HCT116 (cell line): ENCODE measurements around the gene FALEC. TPM values are rescaled to one million over a fixed set of nuclear protein-coding genes. Genes with fewer than 3 reads are reported as not detected.

ENCODE experiments used
- ATAC-seq: fragments of 200-7000 bp; cut with Tn5 transposase; 2 replicates; pipeline ENCODE4 v1.9.1; 2020; ENCODE audit warnings: mild to moderate bottlenecking, moderate library complexity
- BruUV-seq: library from RNA; stranded (reverse); fragments of 400-500 nt; replicated peaks from 2 replicates; lab custom pipeline; 2021; lab: Mats Ljungman, UMichigan
- CTCF ChIA-PET: fragments of 300-600 bp; sonication (Branson Sonifier 250); formaldehyde crosslinking; loops from one replicate; lab custom pipeline; 2021; ENCODE audit warnings: antibody characterized with exemption; lab: Charles Lee
- POLR2A ChIA-PET: fragments of 300-600, 350-600 bp; sonication (Branson Sonifier 250); formaldehyde crosslinking; loops from one replicate; lab custom pipeline; 2021; ENCODE audit warnings: antibody characterized with exemption; lab: Charles Lee
- RAD21 ChIA-PET, 2 experiments: fragments of 300-600 bp; sonication (Branson Sonifier 250); formaldehyde crosslinking; loops; one replicate each; lab custom pipeline; 2023; ENCODE audit warnings: low total read pairs in 2 of 2; ENCODE audit not compliant: uncharacterized antibody in 2 of 2, unreplicated experiment in 2 of 2, low non-redundant PET in 1 of 2; lab: Charles Lee
- DNase-seq: peaks from one replicate; pipeline ENCODE4 v3.0.0-alpha.2; 2010; ENCODE audit warnings: low read depth, low spot score
- H2AFZ ChIP-seq: fragments of 200-600 bp; shearing (Covaris generic), sonication (generic); 2 replicates; pipeline ENCODE4 v1.6.1; 2017; ENCODE audit warnings: low read depth, mixed run types, mixed read lengths, antibody characterized with exemption, low read length; ENCODE audit not compliant: poor library complexity, severe bottlenecking
- H3K27ac ChIP-seq: 2 replicates; pipeline ENCODE4 v1.5.1; 2012; ENCODE audit warnings: low read depth, low read length
- H3K27me3 ChIP-seq: fragments of 200-600 bp; sonication (generic); 2 replicates; pipeline ENCODE4 v1.6.1; 2016; ENCODE audit warnings: mixed run types, low read length, mixed read lengths; ENCODE audit not compliant: insufficient read depth
- H3K36me3 ChIP-seq, 2 experiments: fragments of 200-500 bp in 1 of 2; fragments of 200-600 bp in 1 of 2; sonication (Bioruptor generic) in 1 of 2; sonication (generic) in 1 of 2; 2 replicates each; pipeline versions ENCODE4 v1.5.1 to v1.6.1; 2014 to 2016; ENCODE audit warnings: low read length in 2 of 2, inconsistent platforms in 1 of 2, mixed read lengths in 1 of 2, mixed run types in 1 of 2; ENCODE audit not compliant: insufficient read depth in 2 of 2, control insufficient read depth in 1 of 2
- H3K4me1 ChIP-seq, 2 experiments: fragments of 200-600 bp in 1 of 2; sonication (generic) in 1 of 2; 2 replicates each; pipeline versions ENCODE4 v1.5.1 to v1.6.1; 2012 to 2017; ENCODE audit warnings: low read length in 2 of 2, inconsistent platforms in 1 of 2, mild to moderate bottlenecking in 1 of 2, mixed read lengths in 1 of 2, mixed run types in 1 of 2, moderate library complexity in 1 of 2; ENCODE audit not compliant: insufficient read depth in 2 of 2, control insufficient read depth in 1 of 2
- H3K4me2 ChIP-seq: fragments of 200-600 bp; sonication (generic); 2 replicates; pipeline ENCODE4 v1.6.1; 2017; ENCODE audit warnings: mixed run types, low read length, mixed read lengths
- H3K4me3 ChIP-seq, 2 experiments: fragments of 200-600 bp in 1 of 2; sonication (generic) in 1 of 2; replicated peaks in 1 of 2; 2 replicates each; pipeline ENCODE4 v1.5.1; 2011 to 2016; ENCODE audit warnings: low read length in 2 of 2, control low read depth in 1 of 2, low read depth in 1 of 2, mild to moderate bottlenecking in 1 of 2, mixed read lengths in 1 of 2, mixed run types in 1 of 2
- H3K79me2 ChIP-seq: fragments of 200-600 bp; sonication (generic); 2 replicates; pipeline ENCODE4 v1.6.1; 2017; ENCODE audit warnings: mild to moderate bottlenecking, mixed run types, low read length, moderate library complexity, mixed read lengths; ENCODE audit not compliant: insufficient read depth
- H3K9ac ChIP-seq: fragments of 200-600 bp; sonication (generic); 2 replicates; pipeline ENCODE4 v1.6.1; 2016; ENCODE audit warnings: low read length, mixed read lengths
- H3K9me2 ChIP-seq: fragments of 200-600 bp; sonication (generic), shearing (Covaris generic); 2 replicates; pipeline ENCODE4 v1.6.1; 2017; ENCODE audit warnings: mixed run types, mild to moderate bottlenecking, moderate library complexity; ENCODE audit not compliant: insufficient read depth
- H3K9me3 ChIP-seq, 2 experiments: fragments of 200-500 bp in 1 of 2; fragments of 200-600 bp in 1 of 2; sonication (Bioruptor generic) in 1 of 2; sonication (generic) in 1 of 2; 2 replicates each; pipeline ENCODE4 v1.6.1; 2014 to 2017; ENCODE audit warnings: low read length in 2 of 2, mixed read lengths in 2 of 2, inconsistent platforms in 1 of 2, low read depth in 1 of 2, mild to moderate bottlenecking in 1 of 2, mixed run types in 1 of 2, moderate library complexity in 1 of 2; ENCODE audit not compliant: control insufficient read depth in 1 of 2, insufficient read depth in 1 of 2
- H4K20me1 ChIP-seq: fragments of 200-600 bp; sonication (generic), shearing (Covaris generic); 2 replicates; pipeline ENCODE4 v1.6.1; 2017; ENCODE audit warnings: mixed run types, mild to moderate bottlenecking, moderate library complexity; ENCODE audit not compliant: insufficient read depth
- CBX3 ChIP-seq: IDR thresholded peaks from 2 replicates; pipeline ENCODE4 v1.6.1; 2012; ENCODE audit warnings: low read depth
- CEBPB ChIP-seq: IDR thresholded peaks from 2 replicates; pipeline ENCODE4 v1.6.1; 2012; ENCODE audit warnings: low read depth
- EGR1 ChIP-seq: IDR thresholded peaks from 2 replicates; pipeline ENCODE4 v1.6.1; 2012; ENCODE audit warnings: low read depth
- ELF1 ChIP-seq: IDR thresholded peaks from 2 replicates; pipeline ENCODE4 v1.6.1; 2012; ENCODE audit warnings: low read depth, borderline replicate concordance
- EZH2 ChIP-seq: fragments of 200-600 bp; sonication (generic); IDR thresholded peaks from 2 replicates; pipeline ENCODE4 v1.6.1; 2017; ENCODE audit warnings: antibody characterized with exemption, mixed run types
- FOSL1 ChIP-seq: IDR thresholded peaks from 2 replicates; pipeline ENCODE4 v1.6.1; 2012; ENCODE audit warnings: low read depth
- JUND ChIP-seq: IDR thresholded peaks from 2 replicates; pipeline ENCODE4 v1.6.1; 2012
- POLR2A ChIP-seq: IDR thresholded peaks from 2 replicates; pipeline ENCODE4 v1.7.0; 2011; ENCODE audit warnings: borderline replicate concordance; ENCODE audit not compliant: insufficient read depth, insufficient read length; ENCODE audit errors: extremely low read depth
- POLR2AphosphoS5 ChIP-seq: IDR thresholded peaks from 2 replicates; pipeline ENCODE4 v1.6.1; 2011; ENCODE audit warnings: mild to moderate bottlenecking, low read depth, low read length, moderate library complexity
- SIN3A ChIP-seq: IDR thresholded peaks from 2 replicates; pipeline ENCODE4 v1.6.1; 2012; ENCODE audit warnings: low read depth
- SP1 ChIP-seq: IDR thresholded peaks from 2 replicates; pipeline ENCODE4 v1.6.1; 2012; ENCODE audit warnings: low read depth
- TCF7L2 ChIP-seq: IDR thresholded peaks from 2 replicates; pipeline ENCODE4 v1.7.0; 2011; ENCODE audit warnings: borderline replicate concordance, inconsistent platforms; ENCODE audit not compliant: insufficient read depth, insufficient read length; ENCODE audit errors: extremely low read depth
- YY1 ChIP-seq: IDR thresholded peaks from 2 replicates; pipeline ENCODE4 v1.6.1; 2011; ENCODE audit warnings: low read length, low read depth, moderate library complexity, mild to moderate bottlenecking; ENCODE audit not compliant: insufficient replicate concordance; ENCODE audit errors: extremely low read depth
- ZFX ChIP-seq: fragments of 450-650 bp; IDR thresholded peaks from 2 replicates; pipeline ENCODE4 v1.6.1; 2017
- ZNF274 ChIP-seq: fragments of 200-500 bp; sonication (Bioruptor generic); IDR thresholded peaks from 2 replicates; pipeline ENCODE4 v1.6.1; 2014; ENCODE audit warnings: mild to moderate bottlenecking, low read depth, low read length, inconsistent platforms
- intact Hi-C: fragments of 100-400 bp; cut with micrococcal nuclease; formaldehyde crosslinking; loops from 2 replicates; pipeline ENCODE4 v1.10.0; 2022
- total RNA-seq: library from RNA; stranded (reverse); gene quantifications from one replicate; pipeline ENCODE4 v1.2.1, GENCODE V29; 2021; ENCODE audit not compliant: unreplicated experiment
- TF ChIP-seq, protein P1 (sequence below), 3 experiments: fragments of 200-600 bp in 1 of 3; sonication (generic) in 1 of 3; IDR thresholded peaks in 2 of 3; conservative IDR thresholded peaks in 1 of 3; 2 replicates each; pipeline ENCODE4 v1.5.1; 2012 to 2017; ENCODE audit warnings: low read depth in 2 of 3, low read length in 2 of 3, antibody characterized with exemption in 1 of 3, borderline replicate concordance in 1 of 3, control low read depth in 1 of 3, mild to moderate bottlenecking in 1 of 3, mixed read lengths in 1 of 3, mixed run types in 1 of 3, moderate library complexity in 1 of 3; ENCODE audit not compliant: insufficient read depth in 1 of 3
- TF ChIP-seq, protein P2 (sequence below): IDR thresholded peaks from 2 replicates; pipeline ENCODE4 v1.6.1; 2011; ENCODE audit warnings: mild to moderate bottlenecking, low read length, moderate library complexity; ENCODE audit not compliant: insufficient replicate concordance; ENCODE audit errors: extremely low read depth
- TF ChIP-seq, protein P3 (sequence below): IDR thresholded peaks from 2 replicates; pipeline ENCODE4 v1.6.1; 2012
- TF ChIP-seq, protein P4 (sequence below): IDR thresholded peaks from 2 replicates; pipeline ENCODE4 v1.6.1; 2012

The FALEC gene
- total RNA-seq, 1 experiment from 2014 or later = 0.59 TPM

DNA sequence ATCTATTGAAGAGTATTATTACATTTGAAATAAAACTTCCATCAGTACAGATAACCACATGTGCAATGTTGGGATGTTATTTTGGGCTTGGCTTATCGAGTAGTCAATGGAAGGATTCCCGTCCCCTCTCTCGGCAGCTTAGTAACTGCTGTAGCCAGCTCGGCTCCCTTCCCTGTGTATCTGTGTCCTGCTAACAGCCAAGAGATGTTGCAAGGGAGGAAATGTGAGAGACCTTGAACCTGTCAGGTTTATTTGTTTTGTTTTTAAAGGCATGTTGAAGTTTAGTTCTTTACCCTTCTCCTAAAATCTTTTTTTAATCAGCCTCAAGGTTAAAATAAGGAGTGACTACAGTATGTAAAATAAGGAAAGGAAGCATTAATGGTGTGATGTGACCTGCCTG lies 41.9 kb upstream of the FALEC start:
- Histone ChIP-seq H2AFZ (no peak overlapping the region), H3K79me2 (no peaks in the 10 kb centered on the region), H3K9me3 (no peaks in the 10 kb centered on the region), H3K9ac (no peak overlapping the region), H3K4me3 (no peak overlapping the region), H3K27me3 (no peaks in the 10 kb centered on the region), H3K27ac (no peak overlapping the region), H4K20me1 (no peaks in the 10 kb centered on the region), H3K4me2 (no peak overlapping the region), H3K36me3 (peaks cover 7 to 23% of the 10 kb centered on the region in 2 experiments; a peak in 3 of 4 replicates), H3K4me1 (no peaks in the 10 kb centered on the region), H3K9me2 (no peaks in the 10 kb centered on the region)
- no TSS peak for BruUV-seq
- CTCF ChIA-PET = no interaction called here
- intact Hi-C loops = no loop called here
- TF ChIP-seq EZH2 (no peak), CEBPB (no peak), POLR2AphosphoS5 (no peak), FOSL1 (no peak), SP1 (no peak), JUND (no peak), ZFX (no peak), POLR2A (no peak), ELF1 (no peak), YY1 (no peak), ZNF274 (no peak), TCF7L2 (no peak), CBX3 (no peak), SIN3A (no peak), EGR1 (no peak)
- TF ChIP-seq, protein P1, sequence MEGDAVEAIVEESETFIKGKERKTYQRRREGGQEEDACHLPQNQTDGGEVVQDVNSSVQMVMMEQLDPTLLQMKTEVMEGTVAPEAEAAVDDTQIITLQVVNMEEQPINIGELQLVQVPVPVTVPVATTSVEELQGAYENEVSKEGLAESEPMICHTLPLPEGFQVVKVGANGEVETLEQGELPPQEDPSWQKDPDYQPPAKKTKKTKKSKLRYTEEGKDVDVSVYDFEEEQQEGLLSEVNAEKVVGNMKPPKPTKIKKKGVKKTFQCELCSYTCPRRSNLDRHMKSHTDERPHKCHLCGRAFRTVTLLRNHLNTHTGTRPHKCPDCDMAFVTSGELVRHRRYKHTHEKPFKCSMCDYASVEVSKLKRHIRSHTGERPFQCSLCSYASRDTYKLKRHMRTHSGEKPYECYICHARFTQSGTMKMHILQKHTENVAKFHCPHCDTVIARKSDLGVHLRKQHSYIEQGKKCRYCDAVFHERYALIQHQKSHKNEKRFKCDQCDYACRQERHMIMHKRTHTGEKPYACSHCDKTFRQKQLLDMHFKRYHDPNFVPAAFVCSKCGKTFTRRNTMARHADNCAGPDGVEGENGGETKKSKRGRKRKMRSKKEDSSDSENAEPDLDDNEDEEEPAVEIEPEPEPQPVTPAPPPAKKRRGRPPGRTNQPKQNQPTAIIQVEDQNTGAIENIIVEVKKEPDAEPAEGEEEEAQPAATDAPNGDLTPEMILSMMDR (IDR thresholded peaks at IDR 0.05 in 2 of 3, conservative IDR thresholded peaks at IDR 0.05 in 1 of 3; ENCODE audit: borderline replicate concordance in 1 of 3, insufficient read depth in 1 of 3, low read depth in 2 of 3, low read length in 2 of 3) = no peak
- TF ChIP-seq, protein P2, sequence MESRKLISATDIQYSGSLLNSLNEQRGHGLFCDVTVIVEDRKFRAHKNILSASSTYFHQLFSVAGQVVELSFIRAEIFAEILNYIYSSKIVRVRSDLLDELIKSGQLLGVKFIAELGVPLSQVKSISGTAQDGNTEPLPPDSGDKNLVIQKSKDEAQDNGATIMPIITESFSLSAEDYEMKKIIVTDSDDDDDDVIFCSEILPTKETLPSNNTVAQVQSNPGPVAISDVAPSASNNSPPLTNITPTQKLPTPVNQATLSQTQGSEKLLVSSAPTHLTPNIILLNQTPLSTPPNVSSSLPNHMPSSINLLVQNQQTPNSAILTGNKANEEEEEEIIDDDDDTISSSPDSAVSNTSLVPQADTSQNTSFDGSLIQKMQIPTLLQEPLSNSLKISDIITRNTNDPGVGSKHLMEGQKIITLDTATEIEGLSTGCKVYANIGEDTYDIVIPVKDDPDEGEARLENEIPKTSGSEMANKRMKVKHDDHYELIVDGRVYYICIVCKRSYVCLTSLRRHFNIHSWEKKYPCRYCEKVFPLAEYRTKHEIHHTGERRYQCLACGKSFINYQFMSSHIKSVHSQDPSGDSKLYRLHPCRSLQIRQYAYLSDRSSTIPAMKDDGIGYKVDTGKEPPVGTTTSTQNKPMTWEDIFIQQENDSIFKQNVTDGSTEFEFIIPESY = no peak
- TF ChIP-seq, protein P3, sequence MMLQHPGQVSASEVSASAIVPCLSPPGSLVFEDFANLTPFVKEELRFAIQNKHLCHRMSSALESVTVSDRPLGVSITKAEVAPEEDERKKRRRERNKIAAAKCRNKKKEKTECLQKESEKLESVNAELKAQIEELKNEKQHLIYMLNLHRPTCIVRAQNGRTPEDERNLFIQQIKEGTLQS = no peak
- TF ChIP-seq, protein P4, sequence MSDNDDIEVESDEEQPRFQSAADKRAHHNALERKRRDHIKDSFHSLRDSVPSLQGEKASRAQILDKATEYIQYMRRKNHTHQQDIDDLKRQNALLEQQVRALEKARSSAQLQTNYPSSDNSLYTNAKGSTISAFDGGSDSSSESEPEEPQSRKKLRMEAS = no peak
- ATAC-seq = no peak
- DNase-seq = no peak
- POLR2A ChIA-PET = no interaction called here
- RAD21 ChIA-PET = no interaction called here
